ENCODE results near the gene OR11H12. TPM values are rescaled to one million over a fixed set of nuclear protein-coding genes. Genes with fewer than 3 reads are reported as not detected.

Gene OR11H12, protein sequence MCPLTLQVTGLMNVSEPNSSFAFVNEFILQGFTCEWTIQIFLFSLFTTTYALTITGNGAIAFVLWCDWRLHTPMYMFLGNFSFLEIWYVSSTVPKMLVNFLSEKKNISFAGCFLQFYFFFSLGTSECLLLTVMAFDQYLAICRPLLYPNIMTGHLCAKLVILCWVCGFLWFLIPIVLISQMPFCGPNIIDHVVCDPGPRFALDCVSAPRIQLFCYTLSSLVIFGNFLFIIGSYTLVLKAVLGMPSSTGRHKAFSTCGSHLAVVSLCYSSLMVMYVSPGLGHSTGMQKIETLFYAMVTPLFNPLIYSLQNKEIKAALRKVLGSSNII
- not detected in 5 replicates for total RNA-seq (2022; extraction: Qiagen RNA extraction)

DNA sequence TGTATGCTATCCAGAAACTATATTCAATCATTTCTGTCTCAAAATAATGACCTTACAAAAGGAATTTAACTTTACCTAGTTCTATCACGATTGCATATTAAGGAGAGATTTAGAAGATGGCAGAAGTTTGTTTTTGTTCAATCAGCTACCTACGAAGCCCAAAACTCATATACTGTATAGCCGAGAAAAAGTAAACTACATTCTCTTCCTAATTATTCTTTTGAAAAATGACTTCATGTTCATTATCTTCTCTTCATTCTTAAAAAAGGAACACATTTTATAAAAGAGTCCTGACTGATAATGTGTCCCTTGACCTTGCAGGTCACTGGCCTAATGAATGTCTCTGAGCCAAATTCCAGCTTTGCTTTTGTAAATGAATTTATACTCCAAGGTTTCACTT lies at the start of gene OR11H12:
TSS of gene OR11H12 (plus strand) at position 301 of the 400 bp plus-strand sequence. CDS start at position 301, 0 bp downstream.

Measured in A549 treated with CORT108297 at 1 μM for 4 hours (cell line).